ENCODE results near the gene CSNK1G1. TPM values are rescaled to one million over a fixed set of nuclear protein-coding genes. Genes with fewer than 3 reads are reported as not detected.

The CSNK1G1 gene
- total RNA-seq, 1 experiment from 2014 or later: 15.7 TPM

GRCh38 chr15:64146885-64147681, 208.9 kb downstream of the CSNK1G1 start:
- no peak for DNase-seq (ENCODE audit: low spot score)
- in situ Hi-C loops (cut with HindIII; ENCODE audit: low sequenced_read_pairs): no loop called here

DNA sequence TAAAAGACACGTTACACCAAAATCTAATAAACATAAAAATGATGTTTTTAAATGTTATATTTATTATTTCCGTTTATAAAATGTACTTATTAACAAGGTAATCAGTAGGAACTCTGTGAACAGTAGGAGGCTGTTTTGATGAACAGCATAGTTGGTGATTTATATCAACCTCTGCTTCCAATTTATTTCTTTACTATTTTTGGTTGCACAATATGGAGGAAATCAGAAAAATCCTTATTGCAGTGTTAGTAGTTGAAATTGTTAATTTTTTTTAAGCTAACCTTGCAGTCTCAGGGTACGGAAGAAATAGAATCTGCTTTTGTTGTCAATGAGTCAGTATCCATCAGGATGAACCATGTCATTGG, 209.5 kb downstream of the CSNK1G1 start:
- in situ Hi-C loops (cut with HindIII; ENCODE audit: low sequenced_read_pairs): no loop called here
- no peak for DNase-seq (ENCODE audit: low spot score)

- DNase-seq (ENCODE audit: low spot score): no peak
- in situ Hi-C loops (cut with HindIII; ENCODE audit: low sequenced_read_pairs): no loop called here
These were observed 209.9 kb downstream of the CSNK1G1 start for GRCh38 chr15:64146041-64146440.

DNA sequence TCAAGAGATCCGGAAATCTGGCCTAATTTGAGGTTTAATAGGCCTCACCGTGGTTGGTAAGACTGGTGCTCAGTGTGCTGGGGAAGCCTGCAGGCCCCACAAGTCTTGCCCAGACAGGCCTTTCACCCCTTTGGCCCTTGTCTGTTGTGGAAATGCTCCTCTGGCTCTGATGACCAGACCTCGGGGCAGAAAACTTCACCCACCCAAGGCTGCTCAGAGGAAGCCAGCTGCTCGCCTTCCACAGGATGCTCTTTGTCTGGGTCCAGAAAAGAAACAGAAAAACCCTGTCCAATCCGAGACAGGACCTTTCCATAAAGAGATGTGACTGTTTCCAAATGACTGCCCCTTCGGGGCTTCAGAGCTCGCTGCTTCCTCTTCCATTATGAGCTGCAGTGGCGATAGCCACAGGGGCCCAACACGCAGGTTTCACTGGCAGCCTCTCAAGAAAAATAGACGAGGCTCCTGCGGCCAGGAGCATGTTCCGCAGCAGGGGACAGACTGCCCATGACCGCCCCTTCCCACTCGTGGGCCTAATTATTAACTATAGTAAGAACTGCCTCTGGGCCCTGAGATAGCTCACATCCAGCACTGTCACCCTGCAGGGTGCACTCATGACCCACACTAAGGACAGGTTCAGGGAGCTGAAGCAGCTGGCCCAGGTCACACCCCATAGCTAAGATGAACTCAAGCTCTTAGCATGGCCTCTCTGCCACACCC, 211.2 kb downstream of the CSNK1G1 start:
- no peak for DNase-seq (ENCODE audit: low spot score)
- in situ Hi-C loops (cut with HindIII; ENCODE audit: low sequenced_read_pairs): no loop called here

DNA sequence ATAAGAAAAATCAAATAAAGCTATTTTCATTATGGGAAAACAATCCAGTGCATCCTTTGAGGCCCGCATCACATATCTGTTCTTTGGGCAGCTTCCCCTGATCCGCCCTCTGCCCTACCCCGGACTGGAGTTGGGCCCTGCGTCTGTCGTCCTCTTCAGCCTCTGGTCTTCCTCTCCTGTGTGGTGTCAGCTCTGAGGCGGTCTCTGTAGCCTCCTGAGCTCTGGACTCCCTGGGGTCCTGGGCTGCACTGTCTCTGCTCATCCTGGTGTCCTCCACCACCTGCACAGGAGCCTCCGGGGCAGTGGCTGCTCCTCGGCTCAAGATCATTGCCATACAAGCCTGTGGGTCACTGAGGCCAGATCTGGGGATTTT, 211.8 kb downstream of the CSNK1G1 start:
- DNase-seq (ENCODE audit: low spot score): no peak
- in situ Hi-C loops (cut with HindIII; ENCODE audit: low sequenced_read_pairs): no loop called here

DNA sequence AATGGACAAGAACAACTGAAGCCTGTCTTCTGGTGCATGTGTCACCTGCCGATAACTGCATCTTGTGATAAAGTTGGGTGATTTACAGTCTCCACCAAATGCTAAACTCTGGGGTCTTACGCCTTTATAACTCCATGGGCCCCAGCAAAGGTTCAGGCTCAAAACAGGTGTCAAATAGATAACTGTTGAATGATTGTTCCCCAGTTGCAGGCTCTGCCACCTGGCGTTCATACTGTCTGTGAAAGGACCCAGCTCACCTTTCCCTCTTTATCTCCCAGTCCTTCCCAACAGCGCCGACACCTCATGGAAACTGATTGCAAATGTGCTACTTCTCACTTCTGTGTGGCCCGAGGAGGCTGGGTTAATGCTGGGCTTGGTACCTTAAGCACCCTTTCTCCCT, 212.7 kb downstream of the CSNK1G1 start:
- in situ Hi-C loops (cut with HindIII; ENCODE audit: low sequenced_read_pairs): no loop called here
- DNase-seq (ENCODE audit: low spot score): no peak

GRCh38 chr15:64141798-64142512, 214.0 kb downstream of the CSNK1G1 start:
- in situ Hi-C loops (cut with HindIII; ENCODE audit: low sequenced_read_pairs): no loop called here
- DNase-seq (ENCODE audit: low spot score): no peak

- DNase-seq (ENCODE audit: low spot score): no peak
- in situ Hi-C loops (cut with HindIII; ENCODE audit: low sequenced_read_pairs): no loop called here
These were observed 217.5 kb downstream of the CSNK1G1 start for GRCh38 chr15:64138331-64138941.

GRCh38 chr15:64137226-64137833, 218.6 kb downstream of the CSNK1G1 start:
- in situ Hi-C loops (cut with HindIII; ENCODE audit: low sequenced_read_pairs): no loop called here
- DNase-seq (ENCODE audit: low spot score): no peak

GRCh38 chr15:64136347-64136746, 219.6 kb downstream of the CSNK1G1 start:
- in situ Hi-C loops (cut with HindIII; ENCODE audit: low sequenced_read_pairs): no loop called here
- DNase-seq (ENCODE audit: low spot score): no peak

DNA sequence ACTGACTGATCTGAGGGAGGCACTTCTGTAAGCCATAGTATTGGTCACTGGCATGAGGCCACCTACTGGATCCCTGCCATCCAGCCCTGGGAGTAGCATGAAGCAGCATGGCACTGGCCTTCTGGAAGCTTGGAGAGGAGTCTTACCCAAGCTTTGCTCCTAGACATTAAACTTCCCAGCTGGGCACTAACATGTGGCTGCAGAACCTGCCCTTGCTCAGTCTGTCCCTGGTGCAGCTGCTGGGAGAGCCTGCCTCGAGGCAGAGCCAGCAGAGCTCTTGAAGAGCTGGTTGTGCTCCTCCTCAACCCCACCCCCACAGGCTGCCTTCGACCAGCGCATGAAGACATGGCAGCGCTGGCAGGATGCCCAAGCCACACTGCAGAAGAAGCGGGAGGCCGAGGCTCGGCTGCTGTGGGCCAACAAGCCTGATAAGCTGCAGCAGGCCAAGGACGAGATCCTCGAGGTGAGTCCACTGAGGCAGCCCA, 221.6 kb downstream of the CSNK1G1 start:
- peak; percentile 60 for DNase-seq (ENCODE audit: low spot score)
- in situ Hi-C loops (cut with HindIII; ENCODE audit: low sequenced_read_pairs): no loop called here

GRCh38 chr15:64133623-64134344, 222.2 kb downstream of the CSNK1G1 start:
- in situ Hi-C loops (cut with HindIII; ENCODE audit: low sequenced_read_pairs): no loop called here
- DNase-seq (ENCODE audit: low spot score): no peak

GRCh38 chr15:64132217-64132616, 223.8 kb downstream of the CSNK1G1 start:
- in situ Hi-C loops (cut with HindIII; ENCODE audit: low sequenced_read_pairs): no loop called here

GRCh38 chr15:64131547-64131946, 224.4 kb downstream of the CSNK1G1 start:
- DNase-seq (ENCODE audit: low spot score): no peak
- in situ Hi-C loops (cut with HindIII; ENCODE audit: low sequenced_read_pairs): no loop called here

More at GRCh38 chr15:64132217-64132616, 223.8 kb downstream of the CSNK1G1 start:
- DNase-seq (ENCODE audit: low spot score): no peak

GRCh38 chr15:64130159-64130558, 225.8 kb downstream of the CSNK1G1 start:
- in situ Hi-C loops (cut with HindIII; ENCODE audit: low sequenced_read_pairs): no loop called here
- DNase-seq (ENCODE audit: low spot score): no peak

- in situ Hi-C loops (cut with HindIII; ENCODE audit: low sequenced_read_pairs): no loop called here
- DNase-seq (ENCODE audit: low spot score): no peak
These were observed 228.3 kb downstream of the CSNK1G1 start for GRCh38 chr15:64127521-64128270.

DNA sequence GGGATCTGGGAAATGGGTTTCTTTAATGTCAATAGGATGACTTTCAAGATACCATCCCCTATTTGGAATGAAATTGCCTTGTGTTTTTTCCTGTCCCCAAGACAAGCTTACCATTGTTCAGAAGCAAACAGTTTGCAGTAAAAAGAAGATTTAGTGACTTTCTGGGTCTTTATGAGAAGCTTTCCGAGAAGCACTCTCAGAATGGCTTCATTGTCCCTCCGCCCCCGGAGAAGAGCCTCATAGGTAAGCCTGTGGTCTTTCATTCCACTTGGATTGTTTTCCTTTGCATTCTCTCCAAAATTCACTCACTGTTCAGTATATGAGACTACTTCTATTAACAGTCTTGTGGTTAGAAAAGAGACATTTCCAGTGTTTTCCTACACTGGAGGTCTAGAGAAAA, 230.0 kb downstream of the CSNK1G1 start:
- in situ Hi-C loops (cut with HindIII; ENCODE audit: low sequenced_read_pairs): no loop called here
- no peak for DNase-seq (ENCODE audit: low spot score)

GRCh38 chr15:64122936-64123351, 233.0 kb downstream of the CSNK1G1 start:
- DNase-seq (ENCODE audit: low spot score): no peak
- in situ Hi-C loops (cut with HindIII; ENCODE audit: low sequenced_read_pairs): no loop called here
